HEK293T (cell line): ENCODE data around the gene MEF2C.

ENCODE experiments used
- BHLHE40 ChIP-seq: fragments of 450-650 bp; IDR thresholded peaks from 2 replicates; pipeline ENCODE4 v1.6.1; 2016; ENCODE audit warnings: mild to moderate bottlenecking, moderate library complexity, borderline replicate concordance
- CTBP1 ChIP-seq: fragments of 450-650 bp; IDR thresholded peaks from 2 replicates; pipeline ENCODE4 v1.6.1; 2016; ENCODE audit warnings: borderline replicate concordance
- ELF4 ChIP-seq: fragments of 450-650 bp; IDR thresholded peaks from 2 replicates; pipeline ENCODE4 v1.6.1; 2017; ENCODE audit warnings: antibody characterized with exemption
- FOXA1 ChIP-seq: fragments of 450-650 bp; IDR thresholded peaks from 2 replicates; pipeline ENCODE4 v1.6.1; 2016; ENCODE audit warnings: mild to moderate bottlenecking
- FOXK2 ChIP-seq: fragments of 450-650 bp; IDR thresholded peaks from 2 replicates; pipeline ENCODE4 v1.6.1; 2016; ENCODE audit warnings: mild to moderate bottlenecking
- FOXM1 ChIP-seq: fragments of 450-650 bp; IDR thresholded peaks from 2 replicates; pipeline ENCODE4 v1.6.1; 2017; ENCODE audit warnings: mild to moderate bottlenecking, borderline replicate concordance
- HDGF ChIP-seq: fragments of 450-650 bp; IDR thresholded peaks from 2 replicates; pipeline ENCODE4 v1.6.1; 2017; ENCODE audit warnings: antibody characterized with exemption, borderline replicate concordance
- NFRKB ChIP-seq: fragments of 450-650 bp; IDR thresholded peaks from 2 replicates; pipeline ENCODE4 v1.6.1; 2016; ENCODE audit warnings: mild to moderate bottlenecking, moderate library complexity
- SP1 ChIP-seq: fragments of 450-650 bp; IDR thresholded peaks from 2 replicates; pipeline ENCODE4 v1.6.1; 2017
- SUZ12 ChIP-seq: fragments of 450-650 bp; IDR thresholded peaks from 2 replicates; pipeline ENCODE4 v1.6.1; 2016; ENCODE audit warnings: mild to moderate bottlenecking
- TARDBP ChIP-seq: fragments of 450-650 bp; IDR thresholded peaks from 2 replicates; pipeline ENCODE4 v1.6.1; 2016

GRCh38 chr5:88670461-88670860 is 212.5 kb downstream of the MEF2C start:
- TF ChIP-seq FOXA1 (no peak), BHLHE40 (no peak), ELF4 (no peak), CTBP1 (no peak), SP1 (no peak), FOXM1 (no peak), TARDBP (no peak), NFRKB (no peak), SUZ12 (no peak), HDGF (no peak), FOXK2 (no peak)
